Measurements from ENCODE around the gene FRAS1.

DNA sequence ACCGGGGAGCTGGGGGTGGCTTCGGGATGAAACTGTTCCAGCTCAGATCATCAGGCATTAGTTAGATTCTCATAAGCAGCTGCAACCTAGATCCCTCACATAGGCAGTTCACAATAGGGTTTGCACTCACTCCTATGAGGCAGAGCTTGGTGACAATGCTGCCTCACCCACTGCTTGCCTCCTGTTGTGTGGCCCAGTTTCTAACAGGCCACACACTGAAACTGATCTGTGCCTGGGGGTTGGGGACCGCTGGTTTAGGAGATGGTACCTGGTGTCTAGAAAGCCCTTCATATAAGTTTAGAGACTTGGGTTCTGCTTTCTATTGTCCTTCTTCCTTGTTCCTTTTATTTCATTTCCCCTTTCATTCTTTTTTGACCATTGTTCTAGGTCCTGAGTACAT, 234.2 kb downstream of the FRAS1 start:
- TF ChIP-seq CHD4 (IDR thresholded peaks at IDR 0.05; ENCODE audit: insufficient read depth, insufficient replicate concordance, low read depth, low read length, poor library complexity, severe bottlenecking) (no peak), KLF16 (IDR thresholded peaks at IDR 0.05) (no peak), ZNF232 (CRISPR knock-in tag; IDR thresholded peaks at IDR 0.05) (no peak), MAFK (IDR thresholded peaks at IDR 0.05; ENCODE audit: low read length) (no peak), CBX1 (IDR thresholded peaks at IDR 0.05; ENCODE audit: low read depth) (no peak), GABPA (tag; conservative IDR thresholded peaks at IDR 0.05; ENCODE audit: low read depth) (no peak)
- TF ChIP-seq, protein P1, sequence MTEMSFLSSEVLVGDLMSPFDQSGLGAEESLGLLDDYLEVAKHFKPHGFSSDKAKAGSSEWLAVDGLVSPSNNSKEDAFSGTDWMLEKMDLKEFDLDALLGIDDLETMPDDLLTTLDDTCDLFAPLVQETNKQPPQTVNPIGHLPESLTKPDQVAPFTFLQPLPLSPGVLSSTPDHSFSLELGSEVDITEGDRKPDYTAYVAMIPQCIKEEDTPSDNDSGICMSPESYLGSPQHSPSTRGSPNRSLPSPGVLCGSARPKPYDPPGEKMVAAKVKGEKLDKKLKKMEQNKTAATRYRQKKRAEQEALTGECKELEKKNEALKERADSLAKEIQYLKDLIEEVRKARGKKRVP (CRISPR knock-in tag; IDR thresholded peaks at IDR 0.05), result no peak
- TF ChIP-seq, protein P2, sequence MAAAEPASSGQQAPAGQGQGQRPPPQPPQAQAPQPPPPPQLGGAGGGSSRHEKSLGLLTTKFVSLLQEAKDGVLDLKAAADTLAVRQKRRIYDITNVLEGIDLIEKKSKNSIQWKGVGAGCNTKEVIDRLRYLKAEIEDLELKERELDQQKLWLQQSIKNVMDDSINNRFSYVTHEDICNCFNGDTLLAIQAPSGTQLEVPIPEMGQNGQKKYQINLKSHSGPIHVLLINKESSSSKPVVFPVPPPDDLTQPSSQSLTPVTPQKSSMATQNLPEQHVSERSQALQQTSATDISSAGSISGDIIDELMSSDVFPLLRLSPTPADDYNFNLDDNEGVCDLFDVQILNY (CRISPR knock-in tag; IDR thresholded peaks at IDR 0.05), result no peak
- TF ChIP-seq, protein P3, sequence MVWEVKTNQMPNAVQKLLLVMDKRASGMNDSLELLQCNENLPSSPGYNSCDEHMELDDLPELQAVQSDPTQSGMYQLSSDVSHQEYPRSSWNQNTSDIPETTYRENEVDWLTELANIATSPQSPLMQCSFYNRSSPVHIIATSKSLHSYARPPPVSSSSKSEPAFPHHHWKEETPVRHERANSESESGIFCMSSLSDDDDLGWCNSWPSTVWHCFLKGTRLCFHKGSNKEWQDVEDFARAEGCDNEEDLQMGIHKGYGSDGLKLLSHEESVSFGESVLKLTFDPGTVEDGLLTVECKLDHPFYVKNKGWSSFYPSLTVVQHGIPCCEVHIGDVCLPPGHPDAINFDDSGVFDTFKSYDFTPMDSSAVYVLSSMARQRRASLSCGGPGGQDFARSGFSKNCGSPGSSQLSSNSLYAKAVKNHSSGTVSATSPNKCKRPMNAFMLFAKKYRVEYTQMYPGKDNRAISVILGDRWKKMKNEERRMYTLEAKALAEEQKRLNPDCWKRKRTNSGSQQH (CRISPR knock-in tag; IDR thresholded peaks at IDR 0.05), result no peak
- TF ChIP-seq, protein P4, sequence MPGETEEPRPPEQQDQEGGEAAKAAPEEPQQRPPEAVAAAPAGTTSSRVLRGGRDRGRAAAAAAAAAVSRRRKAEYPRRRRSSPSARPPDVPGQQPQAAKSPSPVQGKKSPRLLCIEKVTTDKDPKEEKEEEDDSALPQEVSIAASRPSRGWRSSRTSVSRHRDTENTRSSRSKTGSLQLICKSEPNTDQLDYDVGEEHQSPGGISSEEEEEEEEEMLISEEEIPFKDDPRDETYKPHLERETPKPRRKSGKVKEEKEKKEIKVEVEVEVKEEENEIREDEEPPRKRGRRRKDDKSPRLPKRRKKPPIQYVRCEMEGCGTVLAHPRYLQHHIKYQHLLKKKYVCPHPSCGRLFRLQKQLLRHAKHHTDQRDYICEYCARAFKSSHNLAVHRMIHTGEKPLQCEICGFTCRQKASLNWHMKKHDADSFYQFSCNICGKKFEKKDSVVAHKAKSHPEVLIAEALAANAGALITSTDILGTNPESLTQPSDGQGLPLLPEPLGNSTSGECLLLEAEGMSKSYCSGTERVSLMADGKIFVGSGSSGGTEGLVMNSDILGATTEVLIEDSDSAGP (CRISPR knock-in tag; IDR thresholded peaks at IDR 0.05), result no peak
